ENCODE results near the gene MEIKIN.

DNA sequence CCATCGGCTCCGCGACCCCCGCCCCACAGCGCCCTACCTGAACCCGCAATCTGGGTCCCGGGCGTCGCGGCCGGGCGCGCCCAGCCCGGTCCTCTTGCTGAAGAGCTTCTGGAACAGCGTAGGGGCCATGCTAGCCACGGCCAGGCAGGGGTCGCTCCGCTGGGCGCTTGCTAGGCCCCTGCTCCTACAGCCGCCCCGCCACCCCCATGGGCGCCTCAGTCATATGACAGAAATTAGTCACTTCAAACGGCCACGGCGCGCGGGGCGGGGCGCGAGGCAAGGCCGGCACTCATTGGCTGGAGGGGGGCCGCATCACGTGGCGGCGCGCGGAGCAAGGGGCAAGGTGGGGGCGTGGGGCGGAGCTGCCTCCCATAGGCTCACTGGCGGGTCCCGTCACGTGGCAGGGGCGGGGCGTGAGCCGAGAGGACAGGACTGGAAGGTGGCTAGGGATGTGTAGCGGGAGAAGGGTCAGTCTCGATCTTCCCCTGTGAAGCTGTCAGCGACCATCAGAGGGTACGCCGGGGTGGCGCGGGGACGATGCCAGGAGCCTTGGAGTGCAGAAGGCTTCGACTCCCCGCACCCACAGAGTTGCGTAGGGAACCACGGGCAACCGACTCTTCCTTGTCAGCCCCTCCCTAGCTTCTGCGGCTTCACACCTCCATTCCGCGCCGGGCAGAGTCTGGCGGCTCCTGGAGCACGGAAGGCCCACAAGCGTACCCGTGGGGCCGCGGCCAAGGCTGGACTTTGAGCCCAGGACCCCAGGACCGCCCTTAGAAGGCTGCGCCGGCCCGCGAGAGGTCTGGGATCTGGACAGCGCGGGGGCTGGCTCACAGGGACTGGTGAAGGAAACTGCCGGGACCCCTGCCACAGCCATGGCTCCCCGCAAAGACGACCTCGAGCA is 148.4 kb downstream of the MEIKIN start, which contains the start of gene FNIP1:
- TF ChIP-seq, protein P1, sequence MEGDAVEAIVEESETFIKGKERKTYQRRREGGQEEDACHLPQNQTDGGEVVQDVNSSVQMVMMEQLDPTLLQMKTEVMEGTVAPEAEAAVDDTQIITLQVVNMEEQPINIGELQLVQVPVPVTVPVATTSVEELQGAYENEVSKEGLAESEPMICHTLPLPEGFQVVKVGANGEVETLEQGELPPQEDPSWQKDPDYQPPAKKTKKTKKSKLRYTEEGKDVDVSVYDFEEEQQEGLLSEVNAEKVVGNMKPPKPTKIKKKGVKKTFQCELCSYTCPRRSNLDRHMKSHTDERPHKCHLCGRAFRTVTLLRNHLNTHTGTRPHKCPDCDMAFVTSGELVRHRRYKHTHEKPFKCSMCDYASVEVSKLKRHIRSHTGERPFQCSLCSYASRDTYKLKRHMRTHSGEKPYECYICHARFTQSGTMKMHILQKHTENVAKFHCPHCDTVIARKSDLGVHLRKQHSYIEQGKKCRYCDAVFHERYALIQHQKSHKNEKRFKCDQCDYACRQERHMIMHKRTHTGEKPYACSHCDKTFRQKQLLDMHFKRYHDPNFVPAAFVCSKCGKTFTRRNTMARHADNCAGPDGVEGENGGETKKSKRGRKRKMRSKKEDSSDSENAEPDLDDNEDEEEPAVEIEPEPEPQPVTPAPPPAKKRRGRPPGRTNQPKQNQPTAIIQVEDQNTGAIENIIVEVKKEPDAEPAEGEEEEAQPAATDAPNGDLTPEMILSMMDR (IDR thresholded peaks at IDR 0.05): peak; percentile 30
- TF ChIP-seq EZH2 (IDR thresholded peaks at IDR 0.05): peak; percentile 40
- TF ChIP-seq EZH2phosphoT487 (IDR thresholded peaks at IDR 0.05): no peak
